ENCODE results near the gene ADAT2. TPM values are rescaled to one million over a fixed set of nuclear protein-coding genes. Genes with fewer than 3 reads are reported as not detected.

The ADAT2 gene
- total RNA-seq, 2 experiments from 2014 or later, result 23.6 to 26.0 TPM

DNA sequence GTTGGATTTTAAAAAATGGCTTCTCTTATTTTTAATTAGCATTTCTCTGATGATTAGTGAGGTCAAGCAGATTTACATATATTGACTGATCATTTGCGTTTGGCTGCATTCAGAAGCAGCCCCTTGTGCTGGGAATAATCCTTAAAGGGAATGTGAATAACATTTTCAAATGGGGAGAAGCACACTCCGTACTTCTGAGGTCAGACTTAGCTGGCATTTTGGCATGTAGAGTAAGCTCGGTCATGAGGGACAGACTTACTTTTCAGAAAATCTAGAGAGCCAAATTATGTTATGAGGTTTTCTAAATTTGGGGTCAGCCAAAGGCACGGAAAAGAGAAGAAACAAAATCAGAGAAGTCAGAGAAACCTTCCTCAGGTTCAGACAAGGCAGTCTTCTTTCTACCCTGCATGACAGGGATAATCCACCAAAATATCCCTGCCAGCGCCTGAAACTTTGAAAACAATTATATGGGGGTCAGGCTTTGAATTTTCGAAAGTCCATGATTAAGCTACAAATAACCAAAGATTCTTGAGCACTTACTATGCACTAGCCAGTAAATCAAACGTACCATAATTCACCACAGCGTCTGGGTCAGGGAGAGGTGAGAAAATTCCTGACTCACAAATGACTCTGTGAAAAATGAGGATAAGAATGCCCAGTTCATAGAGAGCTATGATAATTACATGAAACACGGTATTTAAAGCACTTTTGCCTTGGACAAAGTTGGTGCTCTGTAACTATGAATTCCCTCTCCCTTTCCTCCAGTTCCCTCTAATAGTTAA lies 44.9 kb downstream of the ADAT2 start:
- POLR2A ChIA-PET, result no interaction called here
- CTCF ChIA-PET, result no interaction called here
- Mint-ChIP-seq H3K4me3 (no peak overlapping the region), H3K4me1 (peaks cover 12% of the 10 kb centered on the region), H3K27me3 (no peaks in the 10 kb centered on the region), H3K9me3 (ENCODE audit: low read depth) (no peaks in the 10 kb centered on the region), H3K27ac (no peak overlapping the region), H3K36me3 (ENCODE audit: low read depth) (no peaks in the 10 kb centered on the region)
- DNase-seq (no peak), ATAC-seq (no peak)
- intact Hi-C loops (cut with DNase I, micrococcal nuclease), result no loop called here

DNA sequence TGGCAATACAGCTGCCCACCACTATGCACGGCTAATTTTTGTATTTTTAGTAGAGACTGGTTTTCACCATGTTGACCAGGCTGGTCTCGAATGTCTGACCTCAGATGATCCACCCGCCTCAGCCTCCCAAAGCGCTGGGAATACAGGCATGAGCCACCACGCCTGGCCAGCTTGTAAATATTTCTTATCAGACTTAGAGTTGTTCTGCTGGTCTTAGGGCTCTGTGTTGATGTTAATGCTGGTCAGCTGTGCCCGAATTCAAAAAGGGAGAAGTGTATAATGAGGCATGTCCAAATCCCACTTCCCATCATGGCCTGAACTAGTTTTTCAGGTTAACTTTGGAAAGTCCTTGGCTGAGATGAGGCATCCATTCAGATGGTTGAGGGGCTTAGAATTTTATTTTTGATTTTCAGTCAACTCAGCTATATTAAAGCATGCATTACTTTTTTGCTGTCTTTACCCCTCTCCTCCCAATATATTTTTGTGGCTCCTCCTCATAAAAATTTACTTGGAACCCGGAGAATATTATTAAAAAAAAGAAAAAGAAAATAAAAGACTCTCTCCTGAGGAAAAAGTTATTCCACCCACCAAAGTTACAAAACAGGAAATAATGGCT lies 47.7 kb downstream of the ADAT2 start:
- DNase-seq (no peak), ATAC-seq (no peak)
- Mint-ChIP-seq H3K27me3 (no peaks in the 10 kb centered on the region), H3K27ac (no peak overlapping the region), H3K4me3 (no peak overlapping the region), H3K36me3 (ENCODE audit: low read depth) (no peaks in the 10 kb centered on the region), H3K9me3 (ENCODE audit: low read depth) (no peaks in the 10 kb centered on the region), H3K4me1 (peaks cover 21% of the 10 kb centered on the region)
- intact Hi-C loops (cut with DNase I, micrococcal nuclease), result no loop called here
- ChIA-PET POLR2A (no interaction called here), CTCF (interaction anchor here (0.6 to 1.6 kb wide), 3 partner anchors 20 to 575 kb away, joined by 3 to 6 read pairs (median 3); no protein-coding TSS in a partner anchor)

DNA sequence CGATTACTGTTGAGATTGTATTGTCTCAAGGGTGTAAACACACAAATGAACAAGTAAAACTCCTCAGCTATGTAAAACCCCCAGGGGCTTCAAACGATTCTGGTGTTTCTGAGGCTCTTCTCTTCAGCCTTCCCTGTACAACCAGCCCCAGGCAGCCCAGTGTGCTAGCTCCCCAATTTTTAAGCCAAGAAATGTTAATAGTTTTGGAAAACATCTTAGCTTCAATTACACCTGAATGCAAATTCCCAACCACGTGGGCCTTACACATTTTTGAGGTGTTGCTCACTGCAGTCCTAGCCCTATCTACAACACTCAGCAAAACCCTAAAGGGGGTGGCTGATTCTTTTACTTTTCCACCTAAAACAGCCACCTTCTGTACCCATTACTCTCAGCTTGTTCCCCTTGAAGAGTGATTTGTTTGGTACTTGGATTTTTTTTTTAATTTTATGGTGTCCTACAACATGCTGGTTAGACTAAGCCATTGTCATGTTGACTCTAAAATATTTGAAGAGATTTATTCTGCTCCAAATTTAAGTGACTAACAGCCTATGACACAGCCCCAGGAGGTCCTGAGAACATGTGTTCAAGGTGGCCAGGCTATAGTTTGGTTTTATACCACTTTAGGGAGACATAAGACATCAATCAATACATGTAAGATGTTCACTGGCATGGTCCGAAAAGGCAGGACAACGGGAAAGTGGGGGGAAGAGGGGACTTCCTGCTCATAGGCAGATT lies 48.7 kb downstream of the ADAT2 start:
- Mint-ChIP-seq H3K4me1 (peaks cover 21% of the 10 kb centered on the region), H3K27ac (no peak overlapping the region), H3K4me3 (no peak overlapping the region), H3K27me3 (no peaks in the 10 kb centered on the region), H3K9me3 (ENCODE audit: low read depth) (no peaks in the 10 kb centered on the region), H3K36me3 (ENCODE audit: low read depth) (no peaks in the 10 kb centered on the region)
- ATAC-seq (no peak), DNase-seq (no peak)
- POLR2A ChIA-PET, result no interaction called here
- intact Hi-C loops (cut with DNase I, micrococcal nuclease), result no loop called here
- CTCF ChIA-PET, result interaction anchor here (1.0 to 1.6 kb wide), 4 partner anchors 13 to 29 kb away, joined by 3 to 7 read pairs (median 3); no protein-coding TSS in a partner anchor

- Mint-ChIP-seq H3K4me1 (peaks cover 21% of the 10 kb centered on the region), H3K27ac (no peak overlapping the region), H3K36me3 (ENCODE audit: low read depth) (no peaks in the 10 kb centered on the region), H3K27me3 (no peaks in the 10 kb centered on the region), H3K9me3 (ENCODE audit: low read depth) (no peaks in the 10 kb centered on the region), H3K4me3 (no peak overlapping the region)
- CTCF ChIA-PET, result interaction anchor here (1.0 to 1.6 kb wide), 4 partner anchors 14 to 30 kb away, joined by 3 to 7 read pairs (median 3); no protein-coding TSS in a partner anchor
- intact Hi-C loops (cut with DNase I, micrococcal nuclease), result no loop called here
- ATAC-seq, result no peak
- POLR2A ChIA-PET, result interaction anchor here (0.7 kb wide), 2 partner anchors 391 to 877 kb away, joined by 3 read pairs; no protein-coding TSS in a partner anchor
- no peak for DNase-seq
Observed at GRCh38 chr6:143401068-143401446, 49.4 kb downstream of the ADAT2 start.

GRCh38 chr6:143400258-143401067 lies 50.0 kb downstream of the ADAT2 start:
- Mint-ChIP-seq H3K4me1 (peaks cover 21% of the 10 kb centered on the region), H3K4me3 (no peak overlapping the region)
- POLR2A ChIA-PET, result interaction anchor here (0.7 kb wide), 2 partner anchors 391 to 876 kb away, joined by 3 read pairs; no protein-coding TSS in a partner anchor

DNA sequence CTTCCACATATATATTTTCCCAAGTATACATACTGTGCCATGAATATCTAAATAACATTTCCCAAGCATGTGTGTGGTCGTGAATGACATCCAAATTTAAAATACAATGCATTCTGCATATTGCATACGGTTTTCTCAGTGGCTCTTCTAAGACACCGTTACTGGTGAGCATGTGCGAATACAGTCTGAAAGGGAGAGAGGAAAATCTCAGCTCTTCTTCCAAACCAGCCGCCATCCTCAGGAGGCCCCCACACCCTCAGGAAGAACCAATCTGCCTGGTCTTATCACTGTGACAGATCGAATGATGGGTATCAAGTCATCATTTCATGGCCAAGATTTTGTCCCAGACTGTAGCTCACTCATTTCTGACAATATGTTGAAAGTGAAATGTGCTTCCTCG lies 50.7 kb downstream of the ADAT2 start:
- Mint-ChIP-seq H3K4me3 (no peak overlapping the region), H3K27ac (peak overlapping the region; percentile 34), H3K27me3 (peaks cover 2% of the 10 kb centered on the region), H3K9me3 (ENCODE audit: low read depth) (no peaks in the 10 kb centered on the region), H3K36me3 (ENCODE audit: low read depth) (no peaks in the 10 kb centered on the region), H3K4me1 (peaks cover 21% of the 10 kb centered on the region)
- DNase-seq (no peak), ATAC-seq (no peak)
- intact Hi-C loops (cut with DNase I, micrococcal nuclease), result no loop called here
- CTCF ChIA-PET, result interaction anchor here (0.6 kb wide), 1 partner anchor 153 kb away, joined by 3 read pairs; no protein-coding TSS in a partner anchor
- POLR2A ChIA-PET, result no interaction called here

More at GRCh38 chr6:143400258-143401067, 50.0 kb downstream of the ADAT2 start:
- DNase-seq, result no peak
- Mint-ChIP-seq H3K27me3 (peaks cover 2% of the 10 kb centered on the region), H3K36me3 (ENCODE audit: low read depth) (no peaks in the 10 kb centered on the region), H3K9me3 (ENCODE audit: low read depth) (no peaks in the 10 kb centered on the region), H3K27ac (peak overlapping the region; percentile 34)
- CTCF ChIA-PET, result interaction anchor here (0.6 to 1.6 kb wide), 5 partner anchors 14 to 154 kb away, joined by 3 to 7 read pairs (median 3); no protein-coding TSS in a partner anchor
- ATAC-seq, result peak; percentile 45
- intact Hi-C loops (cut with DNase I, micrococcal nuclease), result no loop called here

GRCh38 chr6:143399176-143399575 lies 51.3 kb downstream of the ADAT2 start:
- H3K36me3 Mint-ChIP-seq (ENCODE audit: low read depth), result no peaks in the 10 kb centered on the region
- intact Hi-C loops (cut with DNase I, micrococcal nuclease), result no loop called here
- no peak overlapping the region for H3K27ac Mint-ChIP-seq
- peaks cover 2% of the 10 kb centered on the region for H3K27me3 Mint-ChIP-seq
- DNase-seq, result no peak
- no peak overlapping the region for H3K4me3 Mint-ChIP-seq
- POLR2A ChIA-PET, result no interaction called here
- H3K4me1 Mint-ChIP-seq, result peaks cover 21% of the 10 kb centered on the region
- CTCF ChIA-PET, result no interaction called here
- no peak for ATAC-seq
- H3K9me3 Mint-ChIP-seq (ENCODE audit: low read depth), result no peaks in the 10 kb centered on the region

GRCh38 chr6:143397227-143398222 lies 53.0 kb downstream of the ADAT2 start:
- no peak overlapping the region for H3K4me3 Mint-ChIP-seq
- DNase-seq (peak; percentile 41), ATAC-seq (peak; percentile 71)
- no peak overlapping the region for H3K27ac Mint-ChIP-seq
- intact Hi-C loops (cut with DNase I, micrococcal nuclease), result no loop called here
- H3K9me3 Mint-ChIP-seq (ENCODE audit: low read depth), result no peaks in the 10 kb centered on the region
- H3K36me3 Mint-ChIP-seq (ENCODE audit: low read depth), result no peaks in the 10 kb centered on the region
- ChIA-PET CTCF (no interaction called here), POLR2A (no interaction called here)
- peaks cover 21% of the 10 kb centered on the region for H3K4me1 Mint-ChIP-seq
- peaks cover 2% of the 10 kb centered on the region for H3K27me3 Mint-ChIP-seq

DNA sequence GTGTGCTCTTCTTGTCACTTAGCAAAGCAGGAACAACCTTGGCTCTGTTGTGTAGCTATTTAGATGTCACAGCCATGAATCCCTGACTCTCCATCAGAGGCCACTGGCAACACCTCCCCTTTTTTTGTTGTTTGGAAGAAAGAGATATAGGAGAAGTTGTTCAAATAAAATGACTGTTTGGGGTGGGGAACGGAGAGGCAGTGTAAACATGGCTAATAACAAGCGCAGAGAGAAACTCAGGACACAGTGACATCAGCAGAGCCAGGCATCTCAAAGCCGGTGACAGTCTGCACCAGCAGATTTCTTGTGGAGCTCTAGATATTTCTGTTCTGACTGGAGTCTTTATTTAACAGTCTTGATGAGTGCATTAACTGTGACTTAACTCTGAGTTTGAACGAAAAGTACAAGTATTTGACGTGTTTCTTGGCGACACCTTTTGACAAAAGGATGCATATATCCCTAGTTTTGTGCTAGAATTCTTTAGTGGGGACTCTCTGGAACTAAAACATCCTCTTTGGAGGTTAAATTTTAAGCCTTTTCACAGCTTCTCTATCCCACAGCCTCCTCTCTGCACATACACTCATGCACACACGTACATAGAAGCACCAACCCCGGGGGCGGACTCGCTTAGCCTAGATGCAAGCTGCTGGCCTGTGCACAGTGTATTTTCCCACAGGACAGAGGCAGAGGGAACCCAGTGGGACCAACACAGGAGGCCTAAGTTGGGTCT lies 53.8 kb downstream of the ADAT2 start:
- ChIA-PET POLR2A (no interaction called here), CTCF (interaction anchor here (0.6 kb wide), 2 partner anchors 9 to 578 kb away, joined by 3 read pairs; no protein-coding TSS in a partner anchor)
- H3K27me3 Mint-ChIP-seq, result peaks cover 2% of the 10 kb centered on the region
- no peaks in the 10 kb centered on the region for H3K36me3 Mint-ChIP-seq (ENCODE audit: low read depth)
- ATAC-seq (no peak), DNase-seq (no peak)
- peaks cover 17% of the 10 kb centered on the region for H3K4me1 Mint-ChIP-seq
- H3K4me3 Mint-ChIP-seq, result no peak overlapping the region
- H3K27ac Mint-ChIP-seq, result no peak overlapping the region
- no peaks in the 10 kb centered on the region for H3K9me3 Mint-ChIP-seq (ENCODE audit: low read depth)
- intact Hi-C loops (cut with DNase I, micrococcal nuclease), result no loop called here

GRCh38 chr6:143395699-143396098 lies 54.8 kb downstream of the ADAT2 start:
- H3K4me3 Mint-ChIP-seq, result no peak overlapping the region

More at GRCh38 chr6:143395699-143396098, 54.8 kb downstream of the ADAT2 start:
- no peaks in the 10 kb centered on the region for H3K36me3 Mint-ChIP-seq (ENCODE audit: low read depth)
- intact Hi-C loops (cut with DNase I, micrococcal nuclease), result no loop called here
- no peak overlapping the region for H3K27ac Mint-ChIP-seq
- CTCF ChIA-PET, result interaction anchor here (0.6 kb wide), 1 partner anchor 255 kb away, joined by 3 read pairs; no protein-coding TSS in a partner anchor
- ATAC-seq (no peak), DNase-seq (no peak)
- POLR2A ChIA-PET, result no interaction called here
- H3K27me3 Mint-ChIP-seq, result peaks cover 2% of the 10 kb centered on the region
- peaks cover 10% of the 10 kb centered on the region for H3K4me1 Mint-ChIP-seq
- H3K9me3 Mint-ChIP-seq (ENCODE audit: low read depth), result no peaks in the 10 kb centered on the region

Data from activated CD4-positive, alpha-beta T cell treated with anti-CD3 and anti-CD28 coated beads for 36 hours (primary cell).